HG02885 (cell line): ENCODE measurements around the gene EIF2A.
A peak's percentile ranks its signal among the peaks of the same experiment; 100 is the strongest.

Experiments used
- ATAC-seq: cut with Tn5 transposase; IDR thresholded peaks from one replicate; pipeline ENCODE4 v1.9.1; 2021; ENCODE audit warnings: mild to moderate bottlenecking; ENCODE audit not compliant: unreplicated experiment, poor library complexity

Gene EIF2A

DNA sequence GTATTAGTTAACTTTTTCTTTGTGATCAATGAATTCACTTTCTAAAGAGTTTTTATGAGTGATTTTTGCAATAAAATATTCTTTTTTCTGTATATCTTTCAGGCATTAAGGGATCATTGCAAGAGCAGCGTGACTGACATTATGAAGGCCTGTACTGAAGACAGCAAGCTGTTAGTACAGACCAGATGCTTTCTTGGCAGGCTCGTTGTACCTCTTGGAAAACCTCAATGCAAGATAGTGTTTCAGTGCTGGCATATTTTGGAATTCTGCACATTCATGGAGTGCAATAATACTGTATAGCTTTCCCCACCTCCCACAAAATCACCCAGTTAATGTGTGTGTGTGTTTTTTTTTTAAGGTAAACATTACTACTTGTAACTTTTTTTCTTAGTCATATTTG, 81.0 kb downstream of the EIF2A start:
- ATAC-seq = no peak

DNA sequence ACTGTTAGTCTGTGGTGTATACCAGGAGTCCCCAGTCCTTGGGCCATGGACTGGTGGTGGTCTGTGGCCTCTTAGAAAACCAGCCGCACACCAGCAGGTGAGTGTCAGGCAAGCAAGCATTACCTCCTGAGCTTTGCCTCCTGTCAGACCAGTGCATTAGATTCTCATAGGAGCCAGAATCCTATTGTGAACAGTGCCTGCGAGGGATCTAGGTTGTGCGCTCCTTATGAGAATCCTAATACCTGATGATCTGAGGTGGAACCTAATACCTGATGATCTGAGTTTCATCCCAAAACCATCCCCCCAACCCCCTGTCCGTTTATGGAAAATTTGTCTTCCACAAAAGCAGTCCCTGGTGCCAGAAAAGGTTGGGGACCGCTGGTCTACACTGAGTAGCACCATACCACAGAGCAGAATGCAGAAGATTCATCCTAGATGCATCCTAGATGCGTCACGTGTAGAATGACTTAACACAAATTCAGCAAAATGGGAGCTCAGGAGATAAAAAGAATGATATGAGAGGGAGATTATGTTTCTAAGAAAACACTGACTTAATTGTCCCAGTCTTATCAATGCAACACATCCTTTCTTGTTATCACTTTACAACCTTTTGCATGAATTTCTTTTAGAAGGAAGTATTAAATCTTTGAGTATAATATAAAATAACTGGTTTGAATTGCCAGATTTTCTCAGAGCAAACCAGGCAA, 85.1 kb downstream of the EIF2A start:
- ATAC-seq = no peak

DNA sequence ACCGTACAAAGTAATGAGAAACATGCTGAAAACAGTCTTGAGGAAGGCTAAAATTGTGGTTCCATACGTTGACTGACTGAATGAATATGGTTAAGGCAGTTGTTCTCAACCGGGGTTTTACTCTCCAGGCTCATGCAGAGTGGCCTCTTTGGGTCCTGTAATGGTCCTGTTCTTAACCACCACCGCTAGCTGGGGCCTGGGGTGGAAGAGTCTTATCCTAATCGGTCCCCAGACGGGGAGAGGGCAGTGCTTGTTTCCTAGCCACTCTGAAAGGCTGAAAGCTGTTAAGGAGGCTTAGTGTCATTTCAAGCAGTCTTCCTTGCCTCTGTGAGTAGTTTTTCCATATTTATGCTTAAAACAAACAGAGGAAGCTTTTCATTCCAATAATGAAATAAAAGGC, 88.5 kb downstream of the EIF2A start:
- no peak for ATAC-seq

DNA sequence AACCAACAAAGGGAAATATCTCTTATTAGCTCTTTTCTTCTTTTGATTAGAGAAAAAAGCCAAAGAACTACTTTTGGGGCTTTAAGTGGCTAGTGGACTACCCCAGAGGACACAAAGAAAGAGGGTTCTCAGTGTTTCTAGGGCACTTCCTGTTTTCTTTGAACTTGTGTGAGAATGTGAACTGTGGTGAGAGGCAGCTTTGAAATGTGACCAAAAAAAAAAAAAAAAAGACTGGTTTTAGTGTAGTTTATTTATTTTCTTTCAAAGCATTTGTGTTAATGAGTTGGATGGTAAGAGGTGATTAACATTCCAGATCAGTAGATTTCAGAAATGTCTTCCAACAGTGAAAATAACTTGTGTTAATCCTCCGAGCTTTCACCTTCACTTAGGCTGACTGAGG, 88.9 kb downstream of the EIF2A start:
- peak; percentile 85 for ATAC-seq
